ENCODE data around the gene LARGE2.

Gene LARGE2

GRCh38 chr11:45922425-45923082 lies at the start of gene LARGE2:
Gene LARGE2, plus strand, starts transcription at chr11:45922656. Its CDS starts 227 bp downstream, at chr11:45922883.
- peak; percentile 64 for DNase-seq

GRCh38 chr11:45876401-45876800 lies 46.1 kb upstream of the LARGE2 start:
- no peak for DNase-seq

GRCh38 chr11:45877221-45877620 lies 45.2 kb upstream of the LARGE2 start:
- DNase-seq: no peak

GRCh38 chr11:45877845-45878244 lies 44.6 kb upstream of the LARGE2 start:
- no peak for DNase-seq

GRCh38 chr11:45879803-45880686 lies 42.4 kb upstream of the LARGE2 start:
- no peak for DNase-seq

- DNase-seq: no peak
Observed at GRCh38 chr11:45880772-45881570, 41.5 kb upstream of the LARGE2 start.

- no peak for DNase-seq
Observed at GRCh38 chr11:45881708-45882368, 40.6 kb upstream of the LARGE2 start.

GRCh38 chr11:45884596-45885185 lies 37.8 kb upstream of the LARGE2 start:
- DNase-seq: no peak

GRCh38 chr11:45885274-45885920 lies 37.1 kb upstream of the LARGE2 start, which contains the start of gene MAPK8IP1:
Gene MAPK8IP1, plus strand, starts transcription at chr11:45885651. Its CDS starts 170 bp downstream, at chr11:45885821.
- peak; percentile 46 for DNase-seq

GRCh38 chr11:45885921-45886721 lies 36.3 kb upstream of the LARGE2 start:
- DNase-seq: no peak

- DNase-seq: no peak
Observed at GRCh38 chr11:45886816-45887520, 35.5 kb upstream of the LARGE2 start.

- no peak for DNase-seq
Observed at GRCh38 chr11:45887587-45887986, 34.9 kb upstream of the LARGE2 start.

- DNase-seq: no peak
Observed at GRCh38 chr11:45889555-45889954, 32.9 kb upstream of the LARGE2 start.

GRCh38 chr11:45889966-45890365 lies 32.5 kb upstream of the LARGE2 start:
- DNase-seq: no peak

GRCh38 chr11:45890886-45891550 lies 31.4 kb upstream of the LARGE2 start:
- no peak for DNase-seq

- no peak for DNase-seq
Observed at GRCh38 chr11:45892856-45893255, 29.6 kb upstream of the LARGE2 start.

GRCh38 chr11:45894555-45895247 lies 27.8 kb upstream of the LARGE2 start:
- DNase-seq: no peak

- no peak for DNase-seq
Observed at GRCh38 chr11:45895553-45896259, 26.8 kb upstream of the LARGE2 start.
